ENCODE measurements around the gene YPEL2. TPM values are rescaled to one million over a fixed set of nuclear protein-coding genes. Genes with fewer than 3 reads are reported as not detected.

YPEL2 gene
- polyA plus RNA-seq, 1 of the 3 experiments (the other 2 are of a cell fraction): 3.2 TPM

- TF ChIP-seq RXRA (IDR thresholded peaks at IDR 0.05; ENCODE audit: borderline replicate concordance, low read depth): no peak
- TF ChIP-seq GATA2 (CRISPR knock-in tag; IDR thresholded peaks at IDR 0.05): peak; percentile 73
Observed at GRCh38 chr17:59329176-59330052, 2.0 kb upstream of the YPEL2 start (continued).

GRCh38 chr17:59330053-59330942 is 1.2 kb upstream of the YPEL2 start:
- Histone ChIP-seq H3K4me3 (ENCODE audit: low read depth in 2 of 2, low read length in 1 of 2) (no peak overlapping the region), H3K36me3 (replicated peaks in 1 of 2; ENCODE audit: control insufficient read depth in 1 of 2, insufficient read depth in 2 of 2, low read length in 1 of 2) (no peaks in the 10 kb centered on the region), H3K27me3 (ENCODE audit: insufficient read depth) (no peaks in the 10 kb centered on the region), H4K20me1 (ENCODE audit: insufficient read depth) (peaks cover 14% of the 10 kb centered on the region; the same call in 1 of the 2 replicates), H3K9me3 (no peaks in the 10 kb centered on the region), H3K79me2 (ENCODE audit: insufficient read depth) (peaks cover 29% of the 10 kb centered on the region), H3K9ac (no peak overlapping the region), H3K4me1 (ENCODE audit: control insufficient read depth in 1 of 2, insufficient read depth in 2 of 2, low read depth in 1 of 2, low read length in 1 of 2) (peaks cover 20 to 54% of the 10 kb centered on the region in 2 experiments), H3K27ac (ENCODE audit: low read depth in 2 of 2, low read length in 1 of 2) (peak overlapping the region; percentile 58 to 83), H3F3A (replicated peaks; ENCODE audit: insufficient read depth) (peaks cover 15% of the 10 kb centered on the region), H3K9me2 (no peaks in the 10 kb centered on the region), H2AFZ (ENCODE audit: low read depth) (peak overlapping the region; percentile 66; the same call in 1 of the 2 replicates), H3K4me2 (no peak overlapping the region)
- no peak for DNase-seq
- CTCF ChIA-PET: interaction anchor here (0.6 to 18.2 kb wide), 40 partner anchors 9 to 291 kb away, joined by 3 to 569 read pairs (median 7); partner anchors contain the start of genes CLTC, DHX40 and GDPD1
- WGBS (ENCODE audit: low lambda C conversion rate): 71% methylated on average over 17 of the region's 17 CpGs
- POLR2A ChIA-PET: interaction anchor here (0.9 to 1.2 kb wide), 2 partner anchors 95 to 112 kb away, joined by 5 to 8 read pairs; no protein-coding TSS in a partner anchor
- TF ChIP-seq EP300 (IDR thresholded peaks at IDR 0.05; ENCODE audit: borderline replicate concordance in 1 of 2, low read depth in 1 of 2, low read length in 1 of 2) (no peak), REST (IDR thresholded peaks at IDR 0.05; ENCODE audit: low read depth, low read length) (no peak), EZH2phosphoT487 (IDR thresholded peaks at IDR 0.05; ENCODE audit: borderline replicate concordance, low read depth) (no peak), GABPA (IDR thresholded peaks at IDR 0.05; ENCODE audit: low read depth) (no peak)

Data from SK-N-SH (cell line).